Activated T-cell treated with anti-CD3 and anti-CD28 coated beads, Interleukin-2, amount 50 U/mL, for 24 hours (primary cell): Measurements from ENCODE around the gene LBP.
"Not testable (repeated sequence)": the region's sequence is repeated elsewhere in the genome, so short reads cannot be mapped to it uniquely, and the experiment has no call there.

Source experiments
- DNase-seq: peaks from one replicate; pipeline ENCODE4 v3.0.0-alpha.2; 2020
- H3K27ac Mint-ChIP-seq: 2 replicates; pipeline ENCODE4 v1.8.0; 2020; ENCODE audit warnings: mild to moderate bottlenecking, mixed read lengths
- H3K27me3 Mint-ChIP-seq: 2 replicates; pipeline ENCODE4 v1.8.0; 2020; ENCODE audit warnings: mixed read lengths
- H3K36me3 Mint-ChIP-seq: 2 replicates; pipeline ENCODE4 v1.8.0; 2020; ENCODE audit warnings: low read depth, mixed read lengths
- H3K4me1 Mint-ChIP-seq: 2 replicates; pipeline ENCODE4 v1.8.0; 2020; ENCODE audit warnings: low read depth, mixed read lengths
- H3K4me3 Mint-ChIP-seq: 2 replicates; pipeline ENCODE4 v1.8.0; 2020; ENCODE audit warnings: mild to moderate bottlenecking, moderate library complexity, mixed read lengths
- H3K9me3 Mint-ChIP-seq: 2 replicates; pipeline ENCODE4 v1.8.0; 2020; ENCODE audit warnings: mixed read lengths

LBP gene

DNA sequence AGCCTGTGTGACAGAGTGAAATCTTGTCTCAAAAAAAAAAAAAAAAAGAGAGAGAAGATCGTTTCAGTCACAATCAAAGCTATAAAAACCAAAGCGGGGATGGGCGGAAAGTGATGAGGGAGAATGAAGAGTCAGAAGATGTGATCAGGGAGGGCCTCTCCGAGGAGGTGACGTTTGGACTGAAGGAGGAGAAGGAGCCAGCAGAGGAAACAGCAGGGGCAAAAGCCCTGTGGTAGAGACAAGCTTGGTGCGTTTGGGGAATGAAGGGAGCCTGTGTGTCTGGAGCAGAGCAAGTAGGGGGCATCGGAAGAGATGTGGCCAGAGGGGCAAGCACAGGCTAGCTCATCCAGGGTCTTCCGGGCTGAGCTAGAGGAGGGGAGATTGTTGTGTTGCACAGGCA, 14.5 kb upstream of the LBP start:
- Mint-ChIP-seq H3K27me3 (peaks cover 42% of the 10 kb centered on the region), H3K27ac (no peak overlapping the region)

GRCh38 chr20:38334016-38334415, 12.3 kb upstream of the LBP start:
- no peak overlapping the region for H3K4me3 Mint-ChIP-seq
- H3K9me3 Mint-ChIP-seq, result peaks cover 6% of the 10 kb centered on the region
- peaks cover 44% of the 10 kb centered on the region for H3K27me3 Mint-ChIP-seq
- H3K36me3 Mint-ChIP-seq, result no peaks in the 10 kb centered on the region
- H3K27ac Mint-ChIP-seq, result no peak overlapping the region
- DNase-seq, result no peak
- no peaks in the 10 kb centered on the region for H3K4me1 Mint-ChIP-seq

More for the DNA sequence above, 14.5 kb upstream of the LBP start:
- Mint-ChIP-seq H3K4me1 (no peaks in the 10 kb centered on the region), H3K9me3 (no peaks in the 10 kb centered on the region), H3K4me3 (no peak overlapping the region), H3K36me3 (no peaks in the 10 kb centered on the region)
- no peak for DNase-seq

DNA sequence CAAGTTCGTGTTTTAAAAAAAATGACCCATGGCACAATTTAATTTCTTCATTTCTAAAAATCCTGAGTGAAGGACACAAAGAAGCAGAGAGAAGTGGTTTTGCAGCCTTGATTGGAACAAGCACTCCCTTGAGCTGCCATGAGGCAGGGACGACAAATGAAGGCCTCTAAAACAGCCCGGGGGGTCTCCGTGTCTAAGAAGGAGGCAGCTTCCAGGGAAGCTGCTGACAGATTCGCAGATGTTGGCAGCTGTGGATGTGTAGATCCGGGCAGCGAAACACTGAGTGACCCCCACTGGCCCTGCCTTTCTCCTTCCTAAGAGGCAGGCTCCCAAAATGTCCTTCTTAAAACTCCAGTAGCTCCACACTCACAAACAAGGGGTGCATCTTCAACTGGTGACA, 9.6 kb upstream of the LBP start:
- H3K4me3 Mint-ChIP-seq, result no peak overlapping the region
- no peak for DNase-seq
- no peak overlapping the region for H3K27ac Mint-ChIP-seq
- H3K27me3 Mint-ChIP-seq, result peaks cover 28% of the 10 kb centered on the region
- peaks cover 6% of the 10 kb centered on the region for H3K9me3 Mint-ChIP-seq
- H3K4me1 Mint-ChIP-seq, result no peaks in the 10 kb centered on the region
- no peaks in the 10 kb centered on the region for H3K36me3 Mint-ChIP-seq

GRCh38 chr20:38337561-38338140, 8.6 kb upstream of the LBP start:
- Mint-ChIP-seq H3K9me3 (peaks cover 6% of the 10 kb centered on the region), H3K4me3 (no peak overlapping the region), H3K27ac (no peak overlapping the region), H3K4me1 (no peaks in the 10 kb centered on the region), H3K27me3 (peaks cover 21% of the 10 kb centered on the region), H3K36me3 (no peaks in the 10 kb centered on the region)
- DNase-seq, result no peak

- Mint-ChIP-seq H3K36me3 (no peaks in the 10 kb centered on the region), H3K27ac (no peak overlapping the region), H3K9me3 (peaks cover 6% of the 10 kb centered on the region), H3K27me3 (peaks cover 21% of the 10 kb centered on the region), H3K4me1 (no peaks in the 10 kb centered on the region), H3K4me3 (no peak overlapping the region)
- no peak for DNase-seq
Measured at GRCh38 chr20:38338849-38339520, 7.3 kb upstream of the LBP start.

GRCh38 chr20:38339521-38339896, 6.8 kb upstream of the LBP start:
- not testable (repeated sequence) for H3K4me3 Mint-ChIP-seq, DNase-seq, H3K27ac Mint-ChIP-seq, H3K9me3 Mint-ChIP-seq, H3K4me1 Mint-ChIP-seq, H3K36me3 Mint-ChIP-seq
- H3K27me3 Mint-ChIP-seq, result peaks cover 21% of the 10 kb centered on the region

DNA sequence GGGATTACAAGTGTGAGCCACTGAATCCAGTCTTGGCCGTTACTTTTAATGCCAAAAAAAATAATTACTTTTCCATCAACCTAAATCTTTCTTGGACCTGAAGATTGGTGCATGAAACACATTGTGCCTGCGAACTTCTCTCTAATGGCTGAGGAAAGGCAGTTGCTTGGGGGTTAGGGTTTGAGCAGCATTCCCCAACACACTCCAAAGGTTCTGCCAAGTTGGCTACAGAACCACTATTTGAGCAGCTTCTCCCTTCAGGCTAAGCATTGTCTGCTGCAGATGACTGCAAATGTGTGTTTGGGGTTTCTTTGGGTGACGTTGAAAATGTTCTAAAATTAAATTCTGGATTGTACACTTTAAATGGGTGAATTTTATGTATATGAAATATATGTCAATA, 6.3 kb upstream of the LBP start:
- H3K27ac Mint-ChIP-seq, result no peak overlapping the region
- H3K27me3 Mint-ChIP-seq, result peaks cover 21% of the 10 kb centered on the region
- H3K36me3 Mint-ChIP-seq, result no peaks in the 10 kb centered on the region
- H3K4me1 Mint-ChIP-seq, result no peaks in the 10 kb centered on the region
- peaks cover 6% of the 10 kb centered on the region for H3K9me3 Mint-ChIP-seq
- DNase-seq, result no peak
- H3K4me3 Mint-ChIP-seq, result no peak overlapping the region

DNA sequence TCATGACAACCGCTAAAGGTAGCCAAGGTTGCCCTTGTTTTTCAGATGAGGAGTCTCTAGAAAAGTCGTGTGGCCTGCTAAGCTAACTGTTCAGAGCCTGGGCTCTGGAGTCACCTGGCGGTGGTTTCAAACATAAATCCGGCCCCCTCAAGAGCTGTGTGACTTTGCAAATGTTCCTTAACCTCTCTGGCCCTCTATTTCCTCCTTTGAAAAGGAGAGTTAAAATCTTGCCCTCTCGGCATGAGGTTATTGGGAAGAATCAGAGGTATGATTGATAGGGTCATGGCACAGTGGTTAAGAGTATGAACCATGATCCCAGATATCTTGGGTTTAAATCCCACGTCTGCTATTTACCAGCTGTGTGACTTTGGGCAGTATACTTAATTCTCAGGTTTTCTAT, 5.6 kb upstream of the LBP start:
- no peak for DNase-seq
- Mint-ChIP-seq H3K27ac (no peak overlapping the region), H3K4me3 (no peak overlapping the region), H3K4me1 (no peaks in the 10 kb centered on the region), H3K36me3 (no peaks in the 10 kb centered on the region), H3K27me3 (peaks cover 21% of the 10 kb centered on the region), H3K9me3 (peaks cover 6% of the 10 kb centered on the region)

DNA sequence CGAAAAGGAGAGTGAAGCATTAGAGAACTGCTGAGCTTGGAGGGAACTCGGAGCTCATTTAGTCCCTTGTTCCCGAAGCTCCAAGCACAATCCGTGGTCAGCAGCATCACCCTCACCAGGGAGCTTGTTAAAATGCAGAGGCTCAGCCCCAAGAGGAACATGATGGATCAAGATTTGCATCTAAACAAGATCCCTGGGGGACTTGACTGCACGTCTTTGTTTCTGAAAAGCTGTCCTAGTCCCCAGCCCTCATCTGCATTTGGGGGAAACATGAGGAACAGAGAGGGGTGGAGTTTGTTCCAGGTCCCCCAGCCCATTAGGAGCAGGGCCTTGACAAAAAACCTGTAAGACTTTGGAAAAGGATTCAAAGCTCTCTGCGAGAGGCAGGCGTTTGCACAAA, 4.1 kb upstream of the LBP start:
- Mint-ChIP-seq H3K36me3 (no peaks in the 10 kb centered on the region), H3K4me1 (no peaks in the 10 kb centered on the region), H3K27ac (no peak overlapping the region), H3K27me3 (peaks cover 9% of the 10 kb centered on the region), H3K4me3 (no peak overlapping the region), H3K9me3 (peaks cover 6% of the 10 kb centered on the region)
- DNase-seq, result no peak

GRCh38 chr20:38342713-38343310, 3.5 kb upstream of the LBP start:
- peaks cover 4% of the 10 kb centered on the region for H3K9me3 Mint-ChIP-seq
- no peaks in the 10 kb centered on the region for H3K36me3 Mint-ChIP-seq
- no peak overlapping the region for H3K4me3 Mint-ChIP-seq
- H3K27ac Mint-ChIP-seq, result no peak overlapping the region
- peaks cover 8% of the 10 kb centered on the region for H3K27me3 Mint-ChIP-seq
- no peaks in the 10 kb centered on the region for H3K4me1 Mint-ChIP-seq
- no peak for DNase-seq

GRCh38 chr20:38343311-38344106, 2.8 kb upstream of the LBP start:
- peaks cover 6% of the 10 kb centered on the region for H3K27me3 Mint-ChIP-seq
- H3K9me3 Mint-ChIP-seq, result no peaks in the 10 kb centered on the region
- H3K27ac Mint-ChIP-seq, result no peak overlapping the region
- no peak overlapping the region for H3K4me3 Mint-ChIP-seq
- H3K4me1 Mint-ChIP-seq, result no peaks in the 10 kb centered on the region
- no peaks in the 10 kb centered on the region for H3K36me3 Mint-ChIP-seq
- no peak for DNase-seq

GRCh38 chr20:38344107-38344701, 2.1 kb upstream of the LBP start:
- H3K27ac Mint-ChIP-seq, result no peak overlapping the region
- no peaks in the 10 kb centered on the region for H3K9me3 Mint-ChIP-seq

GRCh38 chr20:38345643-38346042, 639 bp upstream of the LBP start:
- Mint-ChIP-seq H3K4me1 (no peaks in the 10 kb centered on the region), H3K36me3 (no peaks in the 10 kb centered on the region), H3K27me3 (peaks cover 6% of the 10 kb centered on the region), H3K9me3 (no peaks in the 10 kb centered on the region), H3K27ac (no peak overlapping the region), H3K4me3 (no peak overlapping the region)
- DNase-seq, result no peak

More at GRCh38 chr20:38344107-38344701, 2.1 kb upstream of the LBP start:
- no peaks in the 10 kb centered on the region for H3K4me1 Mint-ChIP-seq
- H3K36me3 Mint-ChIP-seq, result no peaks in the 10 kb centered on the region
- no peak overlapping the region for H3K4me3 Mint-ChIP-seq
- no peak for DNase-seq
- H3K27me3 Mint-ChIP-seq, result peaks cover 6% of the 10 kb centered on the region

DNA sequence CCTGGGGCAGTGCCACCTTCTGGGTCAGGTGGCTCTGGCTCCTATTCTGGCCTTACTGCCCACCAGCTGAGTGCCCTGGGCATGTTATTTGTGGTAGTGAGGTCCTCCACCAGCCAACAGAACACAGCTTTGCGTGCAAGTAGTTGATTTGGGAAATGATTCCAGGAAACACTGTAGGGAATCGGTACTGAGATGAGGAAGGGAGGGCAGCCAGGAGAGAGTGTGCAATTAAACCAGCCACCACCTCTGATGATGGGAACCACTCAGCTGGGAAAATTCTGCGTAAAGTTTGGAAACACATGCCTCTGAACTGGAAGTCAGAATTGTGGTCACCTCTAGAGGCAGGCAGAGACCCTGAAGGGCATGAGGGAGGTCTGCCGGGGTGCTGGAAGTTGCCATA, 459 bp downstream of the LBP start:
- Mint-ChIP-seq H3K27ac (no peak overlapping the region), H3K27me3 (peaks cover 6% of the 10 kb centered on the region), H3K4me1 (no peaks in the 10 kb centered on the region), H3K36me3 (no peaks in the 10 kb centered on the region), H3K9me3 (no peaks in the 10 kb centered on the region), H3K4me3 (no peak overlapping the region)
- no peak for DNase-seq
